HepG2 (cell line): ENCODE data around the gene MEMO1. TPM values are rescaled to one million over a fixed set of nuclear protein-coding genes. Genes with fewer than 3 reads are reported as not detected.

ENCODE experiments used
- CSRNP1 ChIP-seq: sonication (generic); formaldehyde crosslinking; IDR thresholded peaks from 2 replicates; pipeline ENCODE4 v1.8.1; 2023; ENCODE audit warnings: mild to moderate bottlenecking, missing genetic modification reagents
- HDAC2 ChIP-seq: sonication (generic); formaldehyde crosslinking; IDR thresholded peaks from 2 replicates; pipeline ENCODE4 v1.4.0; 2020; ENCODE audit warnings: missing genetic modification reagents
- MXD4 ChIP-seq: IDR thresholded peaks from 2 replicates; pipeline ENCODE4 v1.6.1; 2016; ENCODE audit warnings: mild to moderate bottlenecking, missing biosample characterization, missing genetic modification reagents
- REL ChIP-seq: sonication (generic); formaldehyde crosslinking; conservative IDR thresholded peaks from 2 replicates; pipeline ENCODE4 v1.8.0; 2022; ENCODE audit warnings: mild to moderate bottlenecking, missing genetic modification reagents, moderate library complexity
- SETDB1 ChIP-seq: sonication (generic); formaldehyde crosslinking; IDR thresholded peaks from 2 replicates; pipeline ENCODE4 v1.5.1; 2020; ENCODE audit warnings: missing genetic modification reagents, mild to moderate bottlenecking, borderline replicate concordance
- TCF7 ChIP-seq: sonication (generic); IDR thresholded peaks from 2 replicates; pipeline ENCODE4 v1.6.1; 2016; ENCODE audit warnings: antibody characterized with exemption, low read depth
- ZFX ChIP-seq: sonication (generic); formaldehyde crosslinking; IDR thresholded peaks from 2 replicates; pipeline ENCODE4 v1.4.0; 2020; ENCODE audit warnings: mild to moderate bottlenecking, low read depth, missing genetic modification reagents, moderate library complexity
- ZNF432 ChIP-seq: sonication (generic); formaldehyde crosslinking; IDR thresholded peaks from 2 replicates; pipeline ENCODE4 v1.5.0; 2020; ENCODE audit warnings: missing genetic modification reagents, mild to moderate bottlenecking, borderline replicate concordance
- ZNF687 ChIP-seq: sonication (generic); formaldehyde crosslinking; IDR thresholded peaks from 2 replicates; pipeline ENCODE4 v1.5.1; 2020; ENCODE audit warnings: mild to moderate bottlenecking, missing genetic modification reagents, moderate library complexity
- ZNF746 ChIP-seq: sonication (generic); formaldehyde crosslinking; IDR thresholded peaks from 2 replicates; pipeline ENCODE4 v1.8.0; 2022; ENCODE audit warnings: mild to moderate bottlenecking, missing genetic modification reagents
- ZNF883 ChIP-seq: sonication (generic); formaldehyde crosslinking; IDR thresholded peaks from 2 replicates; pipeline ENCODE4 v1.5.1; 2020; ENCODE audit warnings: mild to moderate bottlenecking, missing genetic modification reagents; ENCODE audit errors: not compliant biosample characterization
- polyA plus RNA-seq, 8 experiments: library from polyadenylated mRNA; depleted of rRNA in 3 of 8; stranded (reverse) in 7 of 8; unstranded in 1 of 8; fragments of >200 nt; fragmentation: Illumina TruSeq in 4 of 8; extraction: Trizol in 4 of 8; gene quantifications; 2 replicates each; pipeline versions ENCODE4 v1.2.1 to v1.2.3, GENCODE V29; 2011 to 2016; ENCODE audit warnings: low read depth in 4 of 8, missing spikeins in 1 of 8, mixed read lengths in 1 of 8; ENCODE audit not compliant: insufficient read depth in 1 of 8
- total RNA-seq, 5 experiments: library from RNA; depleted of rRNA; stranded (reverse); fragments of >200 nt; fragmentation: Illumina TruSeq; extraction: Trizol; gene quantifications; 2 replicates each; pipeline ENCODE4 v1.2.3, GENCODE V29; 2016; ENCODE audit warnings: low read depth in 1 of 5
- TF ChIP-seq, protein P1 (sequence below): sonication (generic); formaldehyde crosslinking; conservative IDR thresholded peaks from 2 replicates; pipeline ENCODE4 v1.4.0; 2020; ENCODE audit warnings: mild to moderate bottlenecking, missing genetic modification reagents, moderate library complexity

Gene MEMO1
- total and polyA plus RNA-seq, 2 of the 13 experiments (the other 11 are each of a cell fraction or from before 2014, with no cell fraction given) = 69.8 to 81.6 TPM

DNA sequence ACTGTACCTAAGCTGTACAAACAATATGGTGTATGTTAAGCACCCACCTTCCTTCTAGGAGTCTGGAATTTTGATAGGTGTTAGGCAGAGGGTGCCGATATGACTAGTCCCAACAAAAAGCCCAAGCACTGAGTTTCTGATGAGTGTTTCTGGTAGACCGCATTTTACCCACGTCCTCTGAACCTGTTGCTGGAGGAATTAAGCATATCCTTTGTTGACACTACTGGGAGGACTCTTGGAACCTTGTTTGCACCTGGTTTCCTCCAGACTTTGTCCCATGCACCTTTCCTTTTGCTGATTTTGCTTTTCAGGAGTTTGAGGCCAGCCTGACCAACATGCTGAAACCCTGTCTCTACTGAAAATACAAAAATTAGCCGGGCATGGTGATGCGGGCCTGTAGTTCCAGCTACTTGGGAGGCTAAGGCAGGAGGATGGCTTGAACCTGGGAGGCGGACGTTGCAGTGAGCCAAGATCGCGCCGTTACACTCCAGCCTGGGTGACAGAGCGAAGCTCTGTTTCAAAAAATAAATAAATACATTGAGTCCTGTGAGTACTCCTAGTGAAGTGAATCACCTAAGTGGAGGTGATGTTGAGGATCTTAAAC, 41.1 kb upstream of the MEMO1 start (continued):
- TF ChIP-seq ZNF432 (CRISPR knock-in tag) = no peak
- TF ChIP-seq TCF7 = no peak
- TF ChIP-seq ZNF746 = no peak
- no peak for TF ChIP-seq SETDB1 (CRISPR knock-in tag)
- TF ChIP-seq REL (CRISPR knock-in tag) = no peak
- no peak for TF ChIP-seq ZNF687 (CRISPR knock-in tag)
- TF ChIP-seq CSRNP1 = no peak
- TF ChIP-seq ZNF883 (CRISPR knock-in tag) = no peak
- TF ChIP-seq MXD4 = no peak
- no peak for TF ChIP-seq HDAC2 (CRISPR knock-in tag)
- TF ChIP-seq, protein P1, sequence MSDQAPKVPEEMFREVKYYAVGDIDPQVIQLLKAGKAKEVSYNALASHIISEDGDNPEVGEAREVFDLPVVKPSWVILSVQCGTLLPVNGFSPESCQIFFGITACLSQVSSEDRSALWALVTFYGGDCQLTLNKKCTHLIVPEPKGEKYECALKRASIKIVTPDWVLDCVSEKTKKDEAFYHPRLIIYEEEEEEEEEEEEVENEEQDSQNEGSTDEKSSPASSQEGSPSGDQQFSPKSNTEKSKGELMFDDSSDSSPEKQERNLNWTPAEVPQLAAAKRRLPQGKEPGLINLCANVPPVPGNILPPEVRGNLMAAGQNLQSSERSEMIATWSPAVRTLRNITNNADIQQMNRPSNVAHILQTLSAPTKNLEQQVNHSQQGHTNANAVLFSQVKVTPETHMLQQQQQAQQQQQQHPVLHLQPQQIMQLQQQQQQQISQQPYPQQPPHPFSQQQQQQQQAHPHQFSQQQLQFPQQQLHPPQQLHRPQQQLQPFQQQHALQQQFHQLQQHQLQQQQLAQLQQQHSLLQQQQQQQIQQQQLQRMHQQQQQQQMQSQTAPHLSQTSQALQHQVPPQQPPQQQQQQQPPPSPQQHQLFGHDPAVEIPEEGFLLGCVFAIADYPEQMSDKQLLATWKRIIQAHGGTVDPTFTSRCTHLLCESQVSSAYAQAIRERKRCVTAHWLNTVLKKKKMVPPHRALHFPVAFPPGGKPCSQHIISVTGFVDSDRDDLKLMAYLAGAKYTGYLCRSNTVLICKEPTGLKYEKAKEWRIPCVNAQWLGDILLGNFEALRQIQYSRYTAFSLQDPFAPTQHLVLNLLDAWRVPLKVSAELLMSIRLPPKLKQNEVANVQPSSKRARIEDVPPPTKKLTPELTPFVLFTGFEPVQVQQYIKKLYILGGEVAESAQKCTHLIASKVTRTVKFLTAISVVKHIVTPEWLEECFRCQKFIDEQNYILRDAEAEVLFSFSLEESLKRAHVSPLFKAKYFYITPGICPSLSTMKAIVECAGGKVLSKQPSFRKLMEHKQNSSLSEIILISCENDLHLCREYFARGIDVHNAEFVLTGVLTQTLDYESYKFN = peak; percentile 42
- no peak for TF ChIP-seq ZFX (CRISPR knock-in tag)
